Endodermal cell (in vitro differentiated cells): ENCODE results near the gene FGR. TPM values are rescaled to one million over a fixed set of nuclear protein-coding genes. Genes with fewer than 3 reads are reported as not detected.

Experiments used
- DNase-seq: peaks from one replicate; pipeline ENCODE4 v3.0.0-alpha.2; 2017
- H3K27ac ChIP-seq: 2 replicates; pipeline ENCODE4 v1.5.1; 2013; ENCODE audit warnings: mild to moderate bottlenecking, low read depth, low read length, moderate library complexity
- H3K27me3 ChIP-seq: 2 replicates; pipeline ENCODE4 v1.6.1; 2013; ENCODE audit warnings: mild to moderate bottlenecking, low read length, moderate library complexity; ENCODE audit not compliant: insufficient read depth, control insufficient read depth, poor library complexity, severe bottlenecking
- H3K36me3 ChIP-seq: 2 replicates; pipeline ENCODE4 v1.7.0; 2013; ENCODE audit warnings: mild to moderate bottlenecking, low read length, moderate library complexity; ENCODE audit not compliant: control insufficient read depth, insufficient read depth
- H3K4me1 ChIP-seq: one replicate; pipeline ENCODE4 v1.7.0; 2013; ENCODE audit warnings: low read length; ENCODE audit not compliant: control insufficient read depth, insufficient read depth
- H3K4me3 ChIP-seq: 2 replicates; pipeline ENCODE4 v1.5.1; 2013; ENCODE audit warnings: mild to moderate bottlenecking, low read length, moderate library complexity
- H3K9ac ChIP-seq: 2 replicates; pipeline ENCODE4 v1.6.1; 2013; ENCODE audit warnings: mild to moderate bottlenecking, low read length, moderate library complexity; ENCODE audit not compliant: poor library complexity, severe bottlenecking; ENCODE audit errors: extremely low read depth
- H3K9me3 ChIP-seq: 2 replicates; pipeline ENCODE4 v1.6.1; 2013; ENCODE audit warnings: mild to moderate bottlenecking, low read length, moderate library complexity; ENCODE audit not compliant: control insufficient read depth
- H3K27ac Mint-ChIP-seq: 2 replicates; pipeline ENCODE4 v1.8.0; 2020; ENCODE audit warnings: mixed read lengths
- H3K27me3 Mint-ChIP-seq: 2 replicates; pipeline ENCODE4 v1.8.0; 2021; ENCODE audit warnings: mild to moderate bottlenecking, mixed read lengths; ENCODE audit not compliant: insufficient read depth
- H3K36me3 Mint-ChIP-seq: 2 replicates; pipeline ENCODE4 v1.8.0; 2020; ENCODE audit warnings: low read depth, mixed read lengths
- H3K4me1 Mint-ChIP-seq: 2 replicates; pipeline ENCODE4 v1.8.0; 2020; ENCODE audit warnings: mixed read lengths
- H3K4me3 Mint-ChIP-seq: 2 replicates; pipeline ENCODE4 v1.8.0; 2020; ENCODE audit warnings: mild to moderate bottlenecking, moderate library complexity, mixed read lengths
- H3K9me3 Mint-ChIP-seq: 2 replicates; pipeline ENCODE4 v1.8.0; 2020; ENCODE audit warnings: mild to moderate bottlenecking, mixed read lengths
- CTCF ChIP-seq: fragments of 200-600 bp; sonication (generic); conservative IDR thresholded peaks from 2 replicates; pipeline ENCODE4 v1.5.0; 2021; ENCODE audit warnings: antibody characterized with exemption, mild to moderate bottlenecking
- WGBS, 2 experiments: methylation state at CpG; one replicate each; pipeline versions ENCODE4 v1.1.5 to v1.1.7; 2013; ENCODE audit warnings: missing lambda C conversion rate in 2 of 2, mixed read lengths in 1 of 2; ENCODE audit not compliant: insufficient coverage in 1 of 2, insufficient read length in 1 of 2; 5-methylcytosine and 5-hydroxymethylcytosine counted together
- total RNA-seq, 2 donors: library from RNA; stranded (reverse); fragmentation: NEBNext Ultra II Directional in 1 of 2; extraction: Animal tissue kit (Norgen Biotek cat#: 25700) in 1 of 2; gene quantifications; 2 replicates in 1 of 2; 3 replicates in 1 of 2; pipeline ENCODE4 v1.2.1, GENCODE V29; 2021

Gene FGR
- total RNA-seq, 2 donors from 2014 or later, result not detected

DNA sequence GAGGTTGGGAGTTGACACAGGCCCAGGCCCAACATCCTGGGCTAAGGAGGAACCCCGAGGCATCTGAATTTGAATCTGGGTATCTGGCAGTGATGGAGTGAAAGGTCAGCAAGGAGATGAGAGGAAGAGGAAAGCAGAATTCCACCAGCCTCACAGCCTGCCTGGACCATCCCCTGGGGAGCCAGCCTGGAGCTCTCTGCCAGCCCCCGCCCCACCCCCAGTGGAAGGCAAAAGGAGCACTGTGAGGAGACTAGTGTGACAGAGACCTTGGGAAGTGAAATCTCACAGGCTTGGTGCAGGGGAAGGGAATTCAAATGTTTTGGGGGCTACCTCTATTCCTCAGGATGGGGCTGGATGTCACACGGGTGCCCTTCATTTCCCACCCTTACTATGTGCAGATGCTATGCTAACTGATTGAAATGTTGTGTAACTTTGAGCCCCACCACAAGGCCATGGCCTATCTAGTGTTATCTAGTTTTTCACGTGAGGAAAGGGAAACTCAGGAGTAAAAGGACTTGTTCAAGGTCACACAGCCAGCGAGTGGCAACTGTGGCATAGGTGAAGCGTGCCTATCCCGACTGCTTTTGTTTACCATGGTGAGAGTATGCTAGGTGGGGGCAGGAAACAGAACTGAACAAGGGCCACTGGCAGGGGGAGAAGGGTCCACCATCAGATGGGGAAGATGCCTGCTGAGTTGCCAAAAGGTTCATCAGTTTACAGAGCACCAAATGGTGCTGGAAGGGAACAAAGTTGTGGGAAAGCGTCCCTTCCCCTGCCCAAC lies 60.8 kb downstream of the FGR start:
- H3K4me3 Mint-ChIP-seq, result peak overlapping the region; percentile 47
- whole genome bisulfite sequencing, 2 experiments, result 80 to 81% methylated on average over 7 to 8 of the region's 8 CpGs
- no peak for TF ChIP-seq CTCF
- DNase-seq, result no peak
- no peaks in the 10 kb centered on the region for H3K36me3 Mint-ChIP-seq
- H3K27ac ChIP-seq, result peak overlapping the region; percentile 71
- H3K27ac Mint-ChIP-seq, result peak overlapping the region; percentile 91
- peaks cover 61% of the 10 kb centered on the region for H3K4me1 Mint-ChIP-seq
- H3K9me3 Mint-ChIP-seq, result no peaks in the 10 kb centered on the region
- no peaks in the 10 kb centered on the region for H3K9me3 ChIP-seq
- no peaks in the 10 kb centered on the region for H3K36me3 ChIP-seq
- H3K27me3 Mint-ChIP-seq, result no peaks in the 10 kb centered on the region
- no peaks in the 10 kb centered on the region for H3K27me3 ChIP-seq
- H3K4me3 ChIP-seq, result peak overlapping the region; percentile 63
- peak overlapping the region; percentile 60 for H3K9ac ChIP-seq
- H3K4me1 ChIP-seq, result peaks cover 47% of the 10 kb centered on the region

GRCh38 chr1:27572679-27573426 lies 62.1 kb downstream of the FGR start:
- H3K27me3 ChIP-seq, result no peaks in the 10 kb centered on the region
- 58 to 69% methylated on average over 9 to 14 of the region's 14 CpGs for WGBS, 2 experiments
- no peaks in the 10 kb centered on the region for H3K36me3 Mint-ChIP-seq
- DNase-seq, result peak; percentile 72
- H3K4me1 Mint-ChIP-seq, result peaks cover 68% of the 10 kb centered on the region
- H3K9me3 ChIP-seq, result no peaks in the 10 kb centered on the region
- no peaks in the 10 kb centered on the region for H3K9me3 Mint-ChIP-seq
- H3K4me1 ChIP-seq, result peaks cover 52% of the 10 kb centered on the region
- TF ChIP-seq CTCF, result no peak
- no peak overlapping the region for H3K4me3 ChIP-seq
- peak overlapping the region; percentile 26 for H3K4me3 Mint-ChIP-seq
- no peaks in the 10 kb centered on the region for H3K36me3 ChIP-seq
- peak overlapping the region; percentile 91 for H3K27ac Mint-ChIP-seq
- H3K9ac ChIP-seq, result peak overlapping the region; percentile 12
- H3K27ac ChIP-seq, result peak overlapping the region; percentile 65
- no peaks in the 10 kb centered on the region for H3K27me3 Mint-ChIP-seq

DNA sequence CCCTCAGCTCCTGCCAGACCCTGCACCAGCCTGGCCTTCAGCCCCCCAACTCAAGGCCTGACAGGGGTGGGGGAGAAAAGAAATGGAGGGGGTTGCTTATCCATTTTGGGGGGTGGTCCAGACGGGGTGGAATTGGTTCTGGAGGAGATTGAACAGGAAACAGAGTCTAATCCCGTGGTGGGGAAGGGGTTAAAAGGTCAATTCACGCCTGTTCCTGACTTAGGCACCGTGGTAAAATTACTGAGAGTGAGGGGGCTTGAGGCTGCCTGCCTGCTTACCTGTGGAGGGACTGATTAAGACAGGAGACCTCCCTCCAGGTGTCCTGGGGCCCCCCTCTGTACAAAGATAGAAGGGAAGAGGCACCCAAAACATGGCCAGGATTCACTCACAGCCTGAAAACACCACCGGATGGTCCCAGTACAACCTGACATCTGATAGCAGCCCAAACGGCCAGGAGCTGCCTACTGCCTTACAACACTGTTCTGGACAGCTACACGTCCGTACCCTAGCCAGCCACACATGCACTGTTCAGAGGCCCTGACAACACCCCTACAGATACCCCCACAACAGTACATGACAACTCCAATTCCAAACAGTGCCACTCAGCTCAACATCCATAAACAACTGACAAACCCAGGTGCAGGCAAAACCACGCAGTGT lies 62.8 kb downstream of the FGR start:
- TF ChIP-seq CTCF, result no peak
- Histone ChIP-seq H3K27me3 (no peaks in the 10 kb centered on the region), H3K27ac (peak overlapping the region; percentile 65), H3K4me3 (peak overlapping the region; percentile 58), H3K4me1 (peaks cover 60% of the 10 kb centered on the region), H3K9ac (peak overlapping the region; percentile 5), H3K36me3 (no peaks in the 10 kb centered on the region), H3K9me3 (no peaks in the 10 kb centered on the region)
- no peaks in the 10 kb centered on the region for H3K36me3 Mint-ChIP-seq
- H3K9me3 Mint-ChIP-seq, result no peaks in the 10 kb centered on the region
- H3K4me3 Mint-ChIP-seq, result peak overlapping the region; percentile 26
- no peaks in the 10 kb centered on the region for H3K27me3 Mint-ChIP-seq
- 11 to 24% methylated on average over 8 to 9 of the region's 9 CpGs for WGBS, 2 experiments
- peaks cover 75% of the 10 kb centered on the region for H3K4me1 Mint-ChIP-seq
- peak; percentile 83 for DNase-seq
- H3K27ac Mint-ChIP-seq, result peak overlapping the region; percentile 91
